H9 (cell line): Measurements from ENCODE around the gene SEPTIN5. TPM values are rescaled to one million over a fixed set of nuclear protein-coding genes. Genes with fewer than 3 reads are reported as not detected.

ENCODE experiments used
- DNase-seq: peaks from one replicate; pipeline ENCODE4 v3.0.0-alpha.2; 2017
- H2AFZ ChIP-seq: one replicate; pipeline ENCODE4 v1.6.1; 2013; ENCODE audit warnings: mild to moderate bottlenecking, low read length, control low read depth, moderate library complexity
- H2AK5ac ChIP-seq: 2 replicates; pipeline ENCODE4 v1.6.1; 2013; ENCODE audit warnings: low read length, control low read depth, mixed read lengths; ENCODE audit not compliant: insufficient read length
- H2BK120ac ChIP-seq: one replicate; pipeline ENCODE4 v1.6.1; 2013; ENCODE audit warnings: low read depth, mild to moderate bottlenecking, low read length, control low read depth, inconsistent platforms; ENCODE audit not compliant: poor library complexity, severe bottlenecking
- H2BK12ac ChIP-seq: 2 replicates; pipeline ENCODE4 v1.6.1; 2013; ENCODE audit warnings: low read length, control low read depth, mixed read lengths, low read depth; ENCODE audit not compliant: insufficient read length
- H2BK15ac ChIP-seq: 2 replicates; pipeline ENCODE4 v1.6.1; 2013; ENCODE audit warnings: low read depth, low read length, control low read depth
- H2BK20ac ChIP-seq: one replicate; pipeline ENCODE4 v1.6.1; 2013; ENCODE audit warnings: low read depth, mild to moderate bottlenecking, low read length, control low read depth, inconsistent platforms; ENCODE audit not compliant: poor library complexity, severe bottlenecking
- H2BK5ac ChIP-seq: 2 replicates; pipeline ENCODE4 v1.6.1; 2013; ENCODE audit warnings: low read length, control low read depth, mixed read lengths; ENCODE audit not compliant: insufficient read length
- H3K14ac ChIP-seq: 2 replicates; pipeline ENCODE4 v1.6.1; 2013; ENCODE audit warnings: low read length, control low read depth; ENCODE audit not compliant: insufficient read depth
- H3K18ac ChIP-seq: 2 replicates; pipeline ENCODE4 v1.6.1; 2013; ENCODE audit warnings: low read depth, mild to moderate bottlenecking, mixed read lengths, low read length, control low read depth; ENCODE audit not compliant: insufficient read length
- H3K23ac ChIP-seq: 2 replicates; pipeline ENCODE4 v1.6.1; 2013; ENCODE audit warnings: low read length, control low read depth, mixed read lengths, low read depth; ENCODE audit not compliant: insufficient read length
- H3K23me2 ChIP-seq: 2 replicates; pipeline ENCODE4 v1.6.1; 2013; ENCODE audit warnings: low read depth, mild to moderate bottlenecking, mixed read lengths, low read length, control low read depth; ENCODE audit not compliant: insufficient read length, poor library complexity, severe bottlenecking
- H3K27ac ChIP-seq: 2 replicates; pipeline ENCODE4 v1.5.1; 2013; ENCODE audit warnings: low read length, control low read depth, mixed read lengths, low read depth; ENCODE audit not compliant: insufficient read length
- H3K27me3 ChIP-seq: 2 replicates; pipeline ENCODE4 v1.6.1; 2013; ENCODE audit warnings: low read length, control low read depth, inconsistent platforms; ENCODE audit not compliant: insufficient read depth
- H3K4ac ChIP-seq: 2 replicates; pipeline ENCODE4 v1.6.1; 2013; ENCODE audit warnings: low read depth, mild to moderate bottlenecking, control low read depth, inconsistent platforms, low read length, moderate library complexity
- H3K4me1 ChIP-seq: 2 replicates; pipeline ENCODE4 v1.6.1; 2013; ENCODE audit warnings: low read length, control low read depth, inconsistent platforms; ENCODE audit not compliant: insufficient read depth
- H3K4me2 ChIP-seq: 2 replicates; pipeline ENCODE4 v1.6.1; 2013; ENCODE audit warnings: low read length, control low read depth, mixed read lengths; ENCODE audit not compliant: insufficient read length, insufficient read depth
- H3K56ac ChIP-seq: 2 replicates; pipeline ENCODE4 v1.6.1; 2013; ENCODE audit warnings: low read depth, mild to moderate bottlenecking, mixed read lengths, low read length, control low read depth; ENCODE audit not compliant: insufficient read length
- H3K79me1 ChIP-seq: 2 replicates; pipeline ENCODE4 v1.6.1; 2013; ENCODE audit warnings: low read depth, mild to moderate bottlenecking, moderate library complexity, low read length, control low read depth, inconsistent platforms; ENCODE audit not compliant: insufficient read depth, poor library complexity, severe bottlenecking
- H3K79me2 ChIP-seq: 2 replicates; pipeline ENCODE4 v1.6.1; 2013; ENCODE audit warnings: low read length, control low read depth, inconsistent platforms; ENCODE audit not compliant: insufficient read depth
- H3K9ac ChIP-seq: 2 replicates; pipeline ENCODE4 v1.6.1; 2013; ENCODE audit warnings: low read length, control low read depth, mixed read lengths; ENCODE audit not compliant: insufficient read length; ENCODE audit errors: extremely low read depth
- H3K9me3 ChIP-seq: one replicate; pipeline ENCODE4 v1.6.1; 2013; ENCODE audit warnings: low read depth, low read length, inconsistent platforms; ENCODE audit not compliant: control insufficient read depth
- H3T11ph ChIP-seq: one replicate; pipeline ENCODE4 v1.6.1; 2013; ENCODE audit warnings: mild to moderate bottlenecking, low read length, control low read depth, inconsistent platforms
- H4K20me1 ChIP-seq: one replicate; pipeline ENCODE4 v1.6.1; 2013; ENCODE audit not compliant: control insufficient read depth, insufficient read length, insufficient read depth
- H4K5ac ChIP-seq: 2 replicates; pipeline ENCODE4 v1.6.1; 2013; ENCODE audit warnings: low read depth, mild to moderate bottlenecking, mixed read lengths, low read length, control low read depth; ENCODE audit not compliant: insufficient read length
- H4K8ac ChIP-seq: replicated peaks from 2 replicates; pipeline ENCODE4 v1.6.1; 2013; ENCODE audit warnings: low read length, control low read depth, mixed read lengths, low read depth; ENCODE audit not compliant: insufficient read length
- H4K91ac ChIP-seq: 2 replicates; pipeline ENCODE4 v1.6.1; 2013; ENCODE audit warnings: low read depth, mild to moderate bottlenecking, moderate library complexity, mixed read lengths, low read length, control low read depth; ENCODE audit not compliant: insufficient read length
- H3K27ac Mint-ChIP-seq, 3 experiments: 2 replicates in 2 of 3; 3 replicates in 1 of 3; pipeline ENCODE4 v1.8.0; 2020 to 2021; ENCODE audit warnings: mixed read lengths in 3 of 3, mild to moderate bottlenecking in 1 of 3, moderate library complexity in 1 of 3
- H3K27me3 Mint-ChIP-seq: 2 replicates; pipeline ENCODE4 v1.8.0; 2021; ENCODE audit warnings: low read depth, mild to moderate bottlenecking, moderate library complexity, mixed read lengths
- H3K36me3 Mint-ChIP-seq, 3 experiments: 2 replicates in 2 of 3; 3 replicates in 1 of 3; pipeline ENCODE4 v1.8.0; 2020 to 2021; ENCODE audit warnings: low read depth in 3 of 3, mixed read lengths in 3 of 3; ENCODE audit not compliant: insufficient read depth in 1 of 3
- H3K4me1 Mint-ChIP-seq, 2 experiments: 2 replicates each; pipeline ENCODE4 v1.8.0; 2020; ENCODE audit warnings: mixed read lengths in 2 of 2
- H3K4me3 Mint-ChIP-seq, 2 experiments: 2 replicates in 1 of 2; 3 replicates in 1 of 2; pipeline ENCODE4 v1.8.0; 2020 to 2021; ENCODE audit warnings: mild to moderate bottlenecking in 2 of 2, mixed read lengths in 2 of 2, moderate library complexity in 1 of 2
- H3K9me3 Mint-ChIP-seq, 2 experiments: 2 replicates in 1 of 2; 3 replicates in 1 of 2; pipeline ENCODE4 v1.8.0; 2020; ENCODE audit warnings: mild to moderate bottlenecking in 2 of 2, mixed read lengths in 2 of 2, moderate library complexity in 1 of 2
- WGBS: extraction: QIAGEN DNeasy Blood & Tissue Kit; methylation state at CpG from one replicate; pipeline ENCODE4 v1.1.7; 2013; ENCODE audit warnings: missing lambda C conversion rate, low lambda C conversion rate, mixed read lengths; ENCODE audit not compliant: insufficient read length; ENCODE audit errors: extremely low coverage; 5-methylcytosine and 5-hydroxymethylcytosine counted together
- total RNA-seq: library from RNA; stranded (reverse); gene quantifications from 2 replicates; pipeline ENCODE4 v1.2.1, GENCODE V29; 2021
- TF ChIP-seq, protein P1 (sequence below): fragments of 200-600 bp; sonication (generic); conservative IDR thresholded peaks from 3 replicates; pipeline ENCODE4 v1.8.0; 2021; ENCODE audit warnings: antibody characterized with exemption, mild to moderate bottlenecking

Gene SEPTIN5
- total RNA-seq, 1 experiment from 2014 or later, result 17.8 TPM

GRCh38 chr22:19720150-19720827 lies 6.0 kb downstream of the SEPTIN5 start:
- Histone ChIP-seq H2BK5ac (no peak overlapping the region), H4K5ac (no peak overlapping the region), H3K9ac (no peak overlapping the region), H4K20me1 (peaks cover 4% of the 10 kb centered on the region), H4K8ac (no peak overlapping the region), H3K23me2 (peaks cover 10% of the 10 kb centered on the region), H2AFZ (no peak overlapping the region), H3K27ac (no peak overlapping the region), H3K4ac (no peak overlapping the region), H2BK120ac (no peak overlapping the region), H2AK5ac (no peak overlapping the region), H3K27me3 (peaks cover 57% of the 10 kb centered on the region; the same call in 1 of the 2 replicates), H2BK15ac (no peak overlapping the region), H3T11ph (no peak overlapping the region), H2BK12ac (no peak overlapping the region), H3K56ac (no peak overlapping the region), H3K14ac (no peak overlapping the region), H3K79me2 (no peaks in the 10 kb centered on the region), H3K23ac (no peak overlapping the region), H3K4me2 (no peak overlapping the region), H3K4me1 (peaks cover 2% of the 10 kb centered on the region; the same call in 1 of the 2 replicates), H3K9me3 (no peaks in the 10 kb centered on the region), H3K79me1 (no peaks in the 10 kb centered on the region), H4K91ac (no peak overlapping the region), H2BK20ac (no peak overlapping the region), H3K18ac (no peak overlapping the region)
- Mint-ChIP-seq H3K4me3 (peak overlapping the region in 1 of 2 experiments; percentile 77; a peak in 2 of 5 replicates), H3K27ac (no peak overlapping the region), H3K9me3 (peaks cover 6 to 11% of the 10 kb centered on the region in 2 experiments; a peak in 4 of 5 replicates), H3K4me1 (peaks cover 17 to 32% of the 10 kb centered on the region in 2 experiments), H3K27me3 (peaks cover 81% of the 10 kb centered on the region), H3K36me3 (peaks cover 7 to 18% (median 14%) of the 10 kb centered on the region in 3 experiments; a peak in 6 of 7 replicates)
- WGBS, result no CpG with 5 or more reads among the region's 26 CpGs
- no peak for DNase-seq
- TF ChIP-seq, protein P1, sequence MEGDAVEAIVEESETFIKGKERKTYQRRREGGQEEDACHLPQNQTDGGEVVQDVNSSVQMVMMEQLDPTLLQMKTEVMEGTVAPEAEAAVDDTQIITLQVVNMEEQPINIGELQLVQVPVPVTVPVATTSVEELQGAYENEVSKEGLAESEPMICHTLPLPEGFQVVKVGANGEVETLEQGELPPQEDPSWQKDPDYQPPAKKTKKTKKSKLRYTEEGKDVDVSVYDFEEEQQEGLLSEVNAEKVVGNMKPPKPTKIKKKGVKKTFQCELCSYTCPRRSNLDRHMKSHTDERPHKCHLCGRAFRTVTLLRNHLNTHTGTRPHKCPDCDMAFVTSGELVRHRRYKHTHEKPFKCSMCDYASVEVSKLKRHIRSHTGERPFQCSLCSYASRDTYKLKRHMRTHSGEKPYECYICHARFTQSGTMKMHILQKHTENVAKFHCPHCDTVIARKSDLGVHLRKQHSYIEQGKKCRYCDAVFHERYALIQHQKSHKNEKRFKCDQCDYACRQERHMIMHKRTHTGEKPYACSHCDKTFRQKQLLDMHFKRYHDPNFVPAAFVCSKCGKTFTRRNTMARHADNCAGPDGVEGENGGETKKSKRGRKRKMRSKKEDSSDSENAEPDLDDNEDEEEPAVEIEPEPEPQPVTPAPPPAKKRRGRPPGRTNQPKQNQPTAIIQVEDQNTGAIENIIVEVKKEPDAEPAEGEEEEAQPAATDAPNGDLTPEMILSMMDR, result no peak
